Measurements from ENCODE around the gene AQP4. TPM values are rescaled to one million over a fixed set of nuclear protein-coding genes. Genes with fewer than 3 reads are reported as not detected.

The AQP4 gene
- 0.23 TPM for total RNA-seq

- no peak for DNase-seq (ENCODE audit: low spot score)
Observed at GRCh38 chr18:26865557-26865956, at the start of gene AQP4. AQP4 (minus strand) TSS chr18:26865707; CDS start chr18:26865689, 18 bp downstream.

GRCh38 chr18:26911840-26912239, 46.3 kb upstream of the AQP4 start:
- no peak for DNase-seq (ENCODE audit: low spot score)

- DNase-seq (ENCODE audit: low spot score): no peak
Observed at GRCh38 chr18:26909599-26910290, 44.2 kb upstream of the AQP4 start.

GRCh38 chr18:26908906-26909305, 43.4 kb upstream of the AQP4 start:
- DNase-seq (ENCODE audit: low spot score): no peak

- no peak for DNase-seq (ENCODE audit: low spot score)
Observed at GRCh38 chr18:26902291-26902690, 36.8 kb upstream of the AQP4 start.

GRCh38 chr18:26901020-26901419, 35.5 kb upstream of the AQP4 start:
- no peak for DNase-seq (ENCODE audit: low spot score)

GRCh38 chr18:26894426-26894825, 28.9 kb upstream of the AQP4 start:
- DNase-seq (ENCODE audit: low spot score): no peak

GRCh38 chr18:26893996-26894395, 28.5 kb upstream of the AQP4 start:
- no peak for DNase-seq (ENCODE audit: low spot score)

GRCh38 chr18:26888259-26888658, 22.8 kb upstream of the AQP4 start:
- DNase-seq (ENCODE audit: low spot score): no peak

GRCh38 chr18:26875040-26875654, 9.6 kb upstream of the AQP4 start:
- no peak for DNase-seq (ENCODE audit: low spot score)

GRCh38 chr18:26874283-26874682, 8.8 kb upstream of the AQP4 start:
- no peak for DNase-seq (ENCODE audit: low spot score)

- no peak for DNase-seq (ENCODE audit: low spot score)
Observed at GRCh38 chr18:26869640-26870039, 4.1 kb upstream of the AQP4 start.

GRCh38 chr18:26868968-26869586, 3.6 kb upstream of the AQP4 start:
- DNase-seq (ENCODE audit: low spot score): no peak

- no peak for DNase-seq (ENCODE audit: low spot score)
Observed at GRCh38 chr18:26867471-26867870, 2.0 kb upstream of the AQP4 start.

GRCh38 chr18:26864658-26865057, 849 bp downstream of the AQP4 start:
- no peak for DNase-seq (ENCODE audit: low spot score)

- DNase-seq (ENCODE audit: low spot score): no peak
Observed at GRCh38 chr18:26863921-26864497, 1.5 kb downstream of the AQP4 start.

GRCh38 chr18:26863122-26863879, 2.2 kb downstream of the AQP4 start:
- peak; percentile 51 for DNase-seq (ENCODE audit: low spot score)

GRCh38 chr18:26862084-26862483, 3.4 kb downstream of the AQP4 start:
- DNase-seq (ENCODE audit: low spot score): no peak

- no peak for DNase-seq (ENCODE audit: low spot score)
Observed at GRCh38 chr18:26854292-26854881, 11.1 kb downstream of the AQP4 start.

- DNase-seq (ENCODE audit: low spot score): no peak
Observed at GRCh38 chr18:26853401-26853800, 12.1 kb downstream of the AQP4 start.

- DNase-seq (ENCODE audit: low spot score): no peak
Observed at GRCh38 chr18:26843760-26844159, 21.7 kb downstream of the AQP4 start.

- DNase-seq (ENCODE audit: low spot score): no peak
Observed at GRCh38 chr18:26840965-26841364, 24.5 kb downstream of the AQP4 start.
